Lower lobe of right lung (tissue), 2 donors: ENCODE results near the gene TESMIN. TPM values are rescaled to one million over a fixed set of nuclear protein-coding genes. Genes with fewer than 3 reads are reported as not detected.

Experiments used
- ATAC-seq, 2 donors: fragments of 200-7000 bp; cut with Tn5 transposase; one replicate each; pipeline ENCODE4 v1.9.1; 2020 to 2022; ENCODE audit warnings: mild to moderate bottlenecking in 2 of 2, moderate library complexity in 2 of 2
- DNase-seq: peaks from one replicate; pipeline ENCODE4 v3.0.0-alpha.2; 2020
- H3K27ac ChIP-seq: fragments of 200-600 bp; one replicate; pipeline ENCODE4 v1.8.0; 2022
- H3K27me3 ChIP-seq: fragments of 200-600 bp; one replicate; pipeline ENCODE4 v1.8.0; 2022; ENCODE audit warnings: low read depth
- H3K36me3 ChIP-seq: fragments of 200-600 bp; one replicate; pipeline ENCODE4 v1.8.0; 2022; ENCODE audit warnings: mild to moderate bottlenecking
- H3K4me1 ChIP-seq: fragments of 200-600 bp; one replicate; pipeline ENCODE4 v1.8.0; 2022
- H3K4me3 ChIP-seq: fragments of 200-600 bp; one replicate; pipeline ENCODE4 v1.8.0; 2022; ENCODE audit warnings: mild to moderate bottlenecking
- H3K9me3 ChIP-seq: fragments of 200-600 bp; one replicate; pipeline ENCODE4 v1.8.0; 2022
- intact Hi-C: fragments of 100-400 bp; cut with DNase I; formaldehyde crosslinking; loops from one replicate; pipeline ENCODE4 v1.11.0; 2022
- total RNA-seq: library from RNA; stranded (reverse); fragmentation: NEBNext Ultra II Directional; extraction: Animal tissue kit (Norgen Biotek cat#: 25700); gene quantifications from one replicate; pipeline ENCODE4 v1.2.1, GENCODE V29; 2021
- TF ChIP-seq, protein P1 (sequence below): fragments of 200-600 bp; IDR thresholded peaks from one replicate; pipeline ENCODE4 v1.8.0; 2022; ENCODE audit warnings: antibody characterized with exemption, mild to moderate bottlenecking
- donor health status: DM: no; HTN: yes; CAD: no; lungs with severe emphysema.

Gene TESMIN
- total RNA-seq, 1 donor from 2014 or later: 1.9 TPM

GRCh38 chr11:68658661-68659060 lies 92.7 kb downstream of the TESMIN start:
- H3K36me3 ChIP-seq: no peaks in the 10 kb centered on the region
- no peak overlapping the region for H3K27ac ChIP-seq
- H3K9me3 ChIP-seq: no peaks in the 10 kb centered on the region
- peaks cover 4% of the 10 kb centered on the region for H3K27me3 ChIP-seq
- H3K4me1 ChIP-seq: no peaks in the 10 kb centered on the region
- TF ChIP-seq, protein P1, sequence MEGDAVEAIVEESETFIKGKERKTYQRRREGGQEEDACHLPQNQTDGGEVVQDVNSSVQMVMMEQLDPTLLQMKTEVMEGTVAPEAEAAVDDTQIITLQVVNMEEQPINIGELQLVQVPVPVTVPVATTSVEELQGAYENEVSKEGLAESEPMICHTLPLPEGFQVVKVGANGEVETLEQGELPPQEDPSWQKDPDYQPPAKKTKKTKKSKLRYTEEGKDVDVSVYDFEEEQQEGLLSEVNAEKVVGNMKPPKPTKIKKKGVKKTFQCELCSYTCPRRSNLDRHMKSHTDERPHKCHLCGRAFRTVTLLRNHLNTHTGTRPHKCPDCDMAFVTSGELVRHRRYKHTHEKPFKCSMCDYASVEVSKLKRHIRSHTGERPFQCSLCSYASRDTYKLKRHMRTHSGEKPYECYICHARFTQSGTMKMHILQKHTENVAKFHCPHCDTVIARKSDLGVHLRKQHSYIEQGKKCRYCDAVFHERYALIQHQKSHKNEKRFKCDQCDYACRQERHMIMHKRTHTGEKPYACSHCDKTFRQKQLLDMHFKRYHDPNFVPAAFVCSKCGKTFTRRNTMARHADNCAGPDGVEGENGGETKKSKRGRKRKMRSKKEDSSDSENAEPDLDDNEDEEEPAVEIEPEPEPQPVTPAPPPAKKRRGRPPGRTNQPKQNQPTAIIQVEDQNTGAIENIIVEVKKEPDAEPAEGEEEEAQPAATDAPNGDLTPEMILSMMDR: no peak
- ATAC-seq (no peak), DNase-seq (no peak)
- no peak overlapping the region for H3K4me3 ChIP-seq
- intact Hi-C loops: no loop called here

DNA sequence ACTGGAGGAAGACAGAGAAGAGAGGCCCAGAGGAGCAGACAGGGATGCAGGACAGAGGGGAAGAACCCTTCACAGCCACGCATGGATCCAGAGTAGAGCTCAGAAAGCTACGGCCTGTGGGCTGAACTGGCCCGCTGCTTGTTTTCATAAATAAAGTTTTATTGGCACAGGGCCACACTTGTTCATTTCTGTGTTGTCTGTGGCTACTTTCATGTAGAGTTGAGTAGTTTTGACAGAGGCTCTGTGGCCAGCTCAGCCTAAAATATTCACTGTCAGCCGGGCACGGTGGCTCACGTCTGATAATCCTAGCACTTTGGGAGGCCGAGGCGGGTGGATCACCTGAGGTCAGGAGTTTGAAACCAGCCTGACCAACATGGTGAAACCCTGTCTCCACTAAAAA lies 93.2 kb downstream of the TESMIN start:
- no peaks in the 10 kb centered on the region for H3K4me1 ChIP-seq
- H3K9me3 ChIP-seq: no peaks in the 10 kb centered on the region
- peaks cover 1% of the 10 kb centered on the region for H3K27me3 ChIP-seq
- H3K36me3 ChIP-seq: no peaks in the 10 kb centered on the region
- no peak overlapping the region for H3K27ac ChIP-seq
- ATAC-seq (no peak), DNase-seq (no peak)
- intact Hi-C loops: no loop called here
- H3K4me3 ChIP-seq: no peak overlapping the region
- TF ChIP-seq, protein P1: no peak

Other genes with a start within 250 kb of the TESMIN start
- not detected for gene GAL, start 67.0 kb downstream of the TESMIN start, total RNA-seq
- 88.4 TPM for gene CPT1A, start 90.4 kb upstream of the TESMIN start, total RNA-seq
- 32.9 TPM for gene MRPL21, start 152.3 kb upstream of the TESMIN start, total RNA-seq
- gene IGHMBP2, start 152.4 kb upstream of the TESMIN start, total RNA-seq: 18.8 TPM
- gene MRGPRD, start 229.5 kb upstream of the TESMIN start, total RNA-seq: not detected